Measurements from ENCODE around the gene UBN1. TPM values are rescaled to one million over a fixed set of nuclear protein-coding genes. Genes with fewer than 3 reads are reported as not detected.

Gene UBN1
- total and polyA plus RNA-seq, 2 of the 13 experiments (the other 11 are each of a cell fraction or from before 2014, with no cell fraction given): 10.6 to 23.5 TPM

GRCh38 chr16:4800290-4801041 is 46.8 kb upstream of the UBN1 start (continued):
- TF ChIP-seq ZNF776 (CRISPR knock-in tag; IDR thresholded peaks at IDR 0.05) (no peak), ZNF30 (CRISPR knock-in tag; IDR thresholded peaks at IDR 0.05) (no peak), ZNF430 (CRISPR knock-in tag; IDR thresholded peaks at IDR 0.05) (no peak), POGK (CRISPR knock-in tag; conservative IDR thresholded peaks at IDR 0.05) (no peak), NR2C2 (CRISPR knock-in tag; IDR thresholded peaks at IDR 0.05; ENCODE audit: borderline replicate concordance) (peak; percentile 97), DMAP1 (CRISPR knock-in tag; IDR thresholded peaks at IDR 0.05) (peak; percentile 45; the same call in 1 of the 2 replicates), NFKBIZ (CRISPR knock-in tag; IDR thresholded peaks at IDR 0.05) (no peak), PHF8 (CRISPR knock-in tag; IDR thresholded peaks at IDR 0.05) (0 out of 2 replicates have a peak, but pooled peaks have one; percentile 32), TEAD3 (CRISPR knock-in tag; optimal IDR thresholded peaks at IDR 0.05; ENCODE audit: borderline replicate concordance) (no peak), GATAD2A (CRISPR knock-in tag; IDR thresholded peaks at IDR 0.05) (0 out of 2 replicates have a peak, but pooled peaks have one; percentile 14), CBX1 (IDR thresholded peaks at IDR 0.05; ENCODE audit: low read depth) (peak; percentile 63), TBX2 (CRISPR knock-in tag; IDR thresholded peaks at IDR 0.05; ENCODE audit: borderline replicate concordance) (peak; percentile 27; the same call in 1 of the 2 replicates), HDAC1 (CRISPR knock-in tag; IDR thresholded peaks at IDR 0.05) (no peak), ZBTB4 (CRISPR knock-in tag; IDR thresholded peaks at IDR 0.05; ENCODE audit: borderline replicate concordance) (no peak), MED1 (CRISPR knock-in tag; IDR thresholded peaks at IDR 0.05) (0 out of 2 replicates have a peak, but pooled peaks have one; percentile 16), PHF20 (CRISPR knock-in tag; IDR thresholded peaks at IDR 0.05) (peak; percentile 77), ZNF691 (CRISPR knock-in tag; IDR thresholded peaks at IDR 0.05; ENCODE audit: borderline replicate concordance, low read depth) (0 out of 2 replicates have a peak, but pooled peaks have one; percentile 56), ZNF256 (CRISPR knock-in tag; conservative IDR thresholded peaks at IDR 0.05) (no peak), RARA (CRISPR knock-in tag; IDR thresholded peaks at IDR 0.05) (0 out of 2 replicates have a peak, but pooled peaks have one; percentile 19), ZNF496 (CRISPR knock-in tag; IDR thresholded peaks at IDR 0.05; ENCODE audit: insufficient replicate concordance) (no peak), ZGPAT (CRISPR knock-in tag; IDR thresholded peaks at IDR 0.05) (0 out of 2 replicates have a peak, but pooled peaks have one; percentile 23), ZNF335 (CRISPR knock-in tag; IDR thresholded peaks at IDR 0.05) (0 out of 2 replicates have a peak, but pooled peaks have one; percentile 57)

Measured in HepG2 (cell line).